ENCODE measurements around the gene GRM7.

Gene GRM7

GRCh38 chr3:7249493-7250076 lies 388.7 kb downstream of the GRM7 start:
- DNase-seq = no peak

- no peak for DNase-seq
Measured at GRCh38 chr3:7254251-7254650, 393.3 kb downstream of the GRM7 start.

GRCh38 chr3:7260975-7261374 lies 400.1 kb downstream of the GRM7 start:
- no peak for DNase-seq

GRCh38 chr3:7263347-7264195 lies 402.7 kb downstream of the GRM7 start:
- no peak for DNase-seq

GRCh38 chr3:7264196-7264526 lies 403.2 kb downstream of the GRM7 start:
- no peak for DNase-seq

- no peak for DNase-seq
Measured at GRCh38 chr3:7265736-7266135, 404.8 kb downstream of the GRM7 start.

GRCh38 chr3:7266551-7266950 lies 405.6 kb downstream of the GRM7 start:
- DNase-seq = no peak

- no peak for DNase-seq
Measured at GRCh38 chr3:7270731-7271130, 409.8 kb downstream of the GRM7 start.

- no peak for DNase-seq
Measured at GRCh38 chr3:7271631-7272030, 410.7 kb downstream of the GRM7 start.

- DNase-seq = no peak
Measured at GRCh38 chr3:7272203-7272602, 411.3 kb downstream of the GRM7 start.

GRCh38 chr3:7275396-7275795 lies 414.5 kb downstream of the GRM7 start:
- no peak for DNase-seq

- no peak for DNase-seq
Measured at GRCh38 chr3:7280318-7280717, 419.4 kb downstream of the GRM7 start.

- no peak for DNase-seq
Measured at GRCh38 chr3:7282988-7283387, 422.1 kb downstream of the GRM7 start.

- no peak for DNase-seq
Measured at GRCh38 chr3:7285505-7285904, 424.6 kb downstream of the GRM7 start.

GRCh38 chr3:7288133-7288532 lies 427.2 kb downstream of the GRM7 start:
- DNase-seq = no peak

GRCh38 chr3:7289121-7289520 lies 428.2 kb downstream of the GRM7 start:
- no peak for DNase-seq

GRCh38 chr3:7290077-7290825 lies 429.3 kb downstream of the GRM7 start:
- no peak for DNase-seq

GRCh38 chr3:7292362-7292761 lies 431.4 kb downstream of the GRM7 start:
- DNase-seq = no peak

GRCh38 chr3:7293286-7293685 lies 432.4 kb downstream of the GRM7 start:
- no peak for DNase-seq

- no peak for DNase-seq
Measured at GRCh38 chr3:7305561-7305960, 444.6 kb downstream of the GRM7 start.

GRCh38 chr3:7306901-7307300 lies 446.0 kb downstream of the GRM7 start:
- no peak for DNase-seq

GRCh38 chr3:7307410-7307809 lies 446.5 kb downstream of the GRM7 start:
- DNase-seq = no peak

GRCh38 chr3:7309641-7310102 lies 448.8 kb downstream of the GRM7 start:
- no peak for DNase-seq

GRCh38 chr3:7315037-7315436 lies 454.1 kb downstream of the GRM7 start:
- no peak for DNase-seq
